A673 (cell line): ENCODE data around the gene DUSP15. TPM values are rescaled to one million over a fixed set of nuclear protein-coding genes. Genes with fewer than 3 reads are reported as not detected.

Experiments used
- BruUV-seq: library from RNA; stranded (reverse); fragments of 400-500 nt; replicated peaks from 2 replicates; lab custom pipeline; 2021; lab: Mats Ljungman, UMichigan
- CTCF ChIA-PET: fragments of 300-600 bp; sonication (Branson Sonifier 250); formaldehyde crosslinking; loops from one replicate; lab custom pipeline; 2022; ENCODE audit warnings: antibody characterized with exemption; lab: Charles Lee
- POLR2A ChIA-PET: fragments of 300-600 bp; sonication (Branson Sonifier 250); formaldehyde crosslinking; loops from one replicate; lab custom pipeline; 2022; ENCODE audit warnings: antibody characterized with exemption; ENCODE audit not compliant: low non-redundant PET; lab: Charles Lee
- DNase-seq: peaks from one replicate; pipeline ENCODE4 v3.0.0-alpha.2; 2015; ENCODE audit warnings: low spot score
- H3K27ac ChIP-seq: fragments of 200-600 bp; sonication (generic); 2 replicates; pipeline ENCODE4 v1.5.1; 2016; ENCODE audit warnings: mixed run types, low read depth, mild to moderate bottlenecking, mixed read lengths, antibody characterized with exemption, low read length; ENCODE audit not compliant: poor library complexity, severe bottlenecking
- H3K27me3 ChIP-seq: fragments of 200-600 bp; sonication (generic); replicated peaks from 2 replicates; pipeline ENCODE4 v1.6.1; 2017; ENCODE audit warnings: mixed run types, low read depth, mild to moderate bottlenecking, mixed read lengths, antibody characterized with exemption, low read length; ENCODE audit not compliant: insufficient read depth, poor library complexity
- H3K36me3 ChIP-seq: fragments of 200-600 bp; sonication (generic); 2 replicates; pipeline ENCODE4 v1.6.1; 2016; ENCODE audit warnings: mixed run types, mild to moderate bottlenecking, mixed read lengths, antibody characterized with exemption, low read length; ENCODE audit not compliant: insufficient read depth, poor library complexity, severe bottlenecking
- H3K4me1 ChIP-seq: fragments of 200-600 bp; sonication (generic); 2 replicates; pipeline ENCODE4 v1.6.1; 2017; ENCODE audit warnings: mixed run types, mild to moderate bottlenecking, mixed read lengths, antibody characterized with exemption, low read length; ENCODE audit not compliant: insufficient read depth, poor library complexity, severe bottlenecking
- H3K4me3 ChIP-seq: fragments of 200-600 bp; sonication (generic); 2 replicates; pipeline ENCODE4 v1.5.1; 2016; ENCODE audit warnings: low read depth, mixed run types, mild to moderate bottlenecking, mixed read lengths, low read length; ENCODE audit not compliant: poor library complexity, severe bottlenecking
- H3K9me3 ChIP-seq: fragments of 200-600 bp; sonication (generic); 2 replicates; pipeline ENCODE4 v1.6.1; 2016; ENCODE audit warnings: mixed run types, low read depth, mild to moderate bottlenecking, mixed read lengths, antibody characterized with exemption, low read length; ENCODE audit not compliant: poor library complexity, severe bottlenecking
- CTCF ChIP-seq: fragments of 300-800, 200-600 bp; sonication (generic); conservative IDR thresholded peaks from 2 replicates; pipeline ENCODE4 v1.5.1; 2017; ENCODE audit warnings: low read depth, mild to moderate bottlenecking, antibody characterized with exemption, low read length, moderate library complexity, mixed read lengths
- EZH2 ChIP-seq: fragments of 200-600 bp; sonication (generic); IDR thresholded peaks from 2 replicates; pipeline ENCODE4 v1.6.1; 2017; ENCODE audit warnings: borderline replicate concordance, low read depth, mild to moderate bottlenecking, mixed read lengths, antibody characterized with exemption, low read length; ENCODE audit not compliant: poor library complexity, severe bottlenecking
- intact Hi-C: fragments of 100-400 bp; cut with micrococcal nuclease; formaldehyde crosslinking; loops from one replicate; pipeline ENCODE4 v1.10.0; 2022; ENCODE audit not compliant: unreplicated experiment
- total RNA-seq: library from RNA; stranded (reverse); gene quantifications from 2 replicates; pipeline ENCODE4 v1.2.3, GENCODE V29; 2021

DUSP15 gene
- total RNA-seq, 1 experiment from 2014 or later: not detected

DNA sequence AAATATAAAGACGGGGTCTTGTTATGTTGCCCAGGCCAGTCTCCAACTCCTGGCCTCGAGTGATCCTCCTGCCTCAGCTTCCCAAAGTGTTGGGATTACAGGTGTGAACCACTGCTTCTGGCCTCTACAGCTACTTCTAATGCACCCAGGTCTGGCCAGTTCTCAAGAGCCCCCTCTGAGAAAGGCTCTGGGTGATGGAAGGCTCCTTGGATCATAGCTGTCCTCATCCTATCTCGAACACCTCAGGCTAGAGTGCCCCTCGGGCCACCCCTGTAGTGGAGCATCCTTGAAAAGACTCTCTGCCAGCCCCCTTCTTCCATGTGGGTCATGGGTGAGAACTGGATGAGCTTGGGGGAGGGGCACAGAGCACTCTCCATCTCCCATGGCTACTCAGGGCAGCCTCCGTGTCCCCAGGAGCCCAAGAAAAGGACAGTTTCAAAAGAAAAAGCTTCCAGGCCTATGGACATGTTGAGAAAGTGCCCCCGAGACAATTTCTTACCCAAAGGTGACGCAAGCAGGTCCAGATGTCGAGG is 51.9 kb downstream of the DUSP15 start:
- H3K27me3 ChIP-seq: no peaks in the 10 kb centered on the region
- peaks cover 20% of the 10 kb centered on the region for H3K4me1 ChIP-seq
- ChIA-PET CTCF (no interaction called here), POLR2A (no interaction called here)
- no peak overlapping the region for H3K4me3 ChIP-seq
- TF ChIP-seq EZH2 (no peak), CTCF (no peak)
- DNase-seq: no peak
- intact Hi-C loops: no loop called here
- BruUV-seq: no TSS peak
- no peak overlapping the region for H3K27ac ChIP-seq
- no peaks in the 10 kb centered on the region for H3K36me3 ChIP-seq
- H3K9me3 ChIP-seq: no peaks in the 10 kb centered on the region

DNA sequence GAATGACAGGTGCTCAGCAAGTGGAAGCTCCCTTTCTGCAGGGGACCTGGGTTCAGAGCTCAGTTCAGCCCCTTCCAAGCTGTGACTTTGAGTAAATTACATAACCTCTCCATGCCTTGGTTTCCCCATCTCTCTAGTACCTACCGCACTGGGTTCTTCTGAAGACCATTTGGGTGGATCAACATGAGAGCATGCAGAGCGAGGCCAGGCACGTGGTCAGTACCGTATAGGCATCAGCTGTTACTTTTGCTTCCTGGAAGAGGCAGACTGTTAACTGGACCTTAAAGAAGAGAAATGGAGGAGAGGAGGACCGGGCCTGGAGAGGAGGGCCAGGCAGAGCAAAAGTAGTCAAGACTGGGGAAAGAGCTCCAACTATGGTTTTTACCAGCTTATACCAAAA is 52.9 kb downstream of the DUSP15 start:
- Histone ChIP-seq H3K9me3 (no peaks in the 10 kb centered on the region), H3K27ac (no peak overlapping the region), H3K36me3 (no peaks in the 10 kb centered on the region), H3K27me3 (no peaks in the 10 kb centered on the region), H3K4me1 (peaks cover 14% of the 10 kb centered on the region), H3K4me3 (no peak overlapping the region)
- POLR2A ChIA-PET: no interaction called here
- DNase-seq: no peak
- TF ChIP-seq CTCF (no peak), EZH2 (no peak)
- CTCF ChIA-PET: interaction anchor here (0.6 kb wide), 1 partner anchor 184 kb away, joined by 7 read pairs; no protein-coding TSS in a partner anchor
- intact Hi-C loops: no loop called here
- BruUV-seq: no TSS peak

- H3K4me1 ChIP-seq: peaks cover 11% of the 10 kb centered on the region
- CTCF ChIA-PET: no interaction called here
- TF ChIP-seq EZH2: no peak
- no peak for TF ChIP-seq CTCF
- POLR2A ChIA-PET: no interaction called here
- no TSS peak for BruUV-seq
- H3K36me3 ChIP-seq: no peaks in the 10 kb centered on the region
- intact Hi-C loops: no loop called here
- H3K27me3 ChIP-seq: no peaks in the 10 kb centered on the region
- DNase-seq: no peak
- H3K9me3 ChIP-seq: no peaks in the 10 kb centered on the region
- no peak overlapping the region for H3K4me3 ChIP-seq
- H3K27ac ChIP-seq: no peak overlapping the region
These were observed 54.1 kb downstream of the DUSP15 start for GRCh38 chr20:31816221-31816620.
